Caco-2 (cell line): ENCODE data around the gene NUDC. TPM values are rescaled to one million over a fixed set of nuclear protein-coding genes. Genes with fewer than 3 reads are reported as not detected.

Source experiments
- BruUV-seq: library from RNA; stranded (reverse); fragments of 400-500 nt; replicated peaks from 2 replicates; lab custom pipeline; 2021; lab: Mats Ljungman, UMichigan
- CTCF ChIA-PET: fragments of 300-600 bp; sonication (Branson Sonifier 250); formaldehyde crosslinking; loops from one replicate; lab custom pipeline; 2022; ENCODE audit warnings: antibody characterized with exemption; lab: Charles Lee
- POLR2A ChIA-PET: fragments of 300-600 bp; sonication (Branson Sonifier 250); formaldehyde crosslinking; loops from one replicate; lab custom pipeline; 2022; ENCODE audit warnings: antibody characterized with exemption; lab: Charles Lee
- DNase-seq, 2 experiments: peaks; one replicate each; pipeline versions ENCODE4 v3.0.0 to v3.0.0-alpha.2; 2020 to 2022
- H3K27me3 ChIP-seq: replicated peaks from 2 replicates; pipeline ENCODE4 v1.6.0; 2011; ENCODE audit warnings: low read length; ENCODE audit not compliant: control insufficient read depth, insufficient read depth
- H3K36me3 ChIP-seq: 2 replicates; pipeline ENCODE4 v1.5.1; 2011; ENCODE audit warnings: low read length; ENCODE audit not compliant: control insufficient read depth, insufficient read depth
- H3K4me1 ChIP-seq: fragments of 250-450 bp; sonication (Bioruptor Pico); 2 replicates; pipeline ENCODE4 v1.5.1; 2020; ENCODE audit warnings: mild to moderate bottlenecking
- H3K4me3 ChIP-seq: 2 replicates; pipeline ENCODE4 v1.5.1; 2011; ENCODE audit warnings: low read depth, mild to moderate bottlenecking, control low read depth, low read length
- H3K9me3 ChIP-seq: fragments of 250-450 bp; sonication (Bioruptor Pico); 2 replicates; pipeline ENCODE4 v1.5.1; 2020; ENCODE audit warnings: mild to moderate bottlenecking, moderate library complexity
- H3K27ac Mint-ChIP-seq: one replicate; pipeline ENCODE4 v1.8.0; 2022; ENCODE audit warnings: mixed read lengths; ENCODE audit not compliant: unreplicated experiment
- H3K27me3 Mint-ChIP-seq: one replicate; pipeline ENCODE4 v1.8.0; 2022; ENCODE audit warnings: mixed read lengths; ENCODE audit not compliant: insufficient read depth, unreplicated experiment
- H3K36me3 Mint-ChIP-seq: one replicate; pipeline ENCODE4 v1.8.0; 2022; ENCODE audit warnings: mild to moderate bottlenecking, mixed read lengths; ENCODE audit not compliant: insufficient read depth, unreplicated experiment
- H3K4me1 Mint-ChIP-seq: one replicate; pipeline ENCODE4 v1.8.0; 2022; ENCODE audit warnings: low read depth, mixed read lengths; ENCODE audit not compliant: unreplicated experiment
- H3K4me3 Mint-ChIP-seq: one replicate; pipeline ENCODE4 v1.8.0; 2022; ENCODE audit warnings: mild to moderate bottlenecking, moderate library complexity, mixed read lengths; ENCODE audit not compliant: unreplicated experiment
- H3K9me3 Mint-ChIP-seq: one replicate; pipeline ENCODE4 v1.8.0; 2022; ENCODE audit warnings: mixed read lengths; ENCODE audit not compliant: unreplicated experiment
- CTCF ChIP-seq, 2 experiments: fragments of 200-600 bp in 1 of 2; IDR thresholded peaks; 1 replicate in 1 of 2; 2 replicates in 1 of 2; pipeline versions ENCODE4 v1.5.1 to v1.8.0; 2011 to 2022; ENCODE audit warnings: antibody characterized with exemption in 1 of 2, control low read depth in 1 of 2, inconsistent platforms in 1 of 2, low read depth in 1 of 2, low read length in 1 of 2, mild to moderate bottlenecking in 1 of 2, moderate library complexity in 1 of 2; ENCODE audit not compliant: insufficient read depth in 1 of 2, severe bottlenecking in 1 of 2, unreplicated experiment in 1 of 2
- intact Hi-C: fragments of 100-400 bp; cut with micrococcal nuclease; formaldehyde crosslinking; loops from one replicate; pipeline ENCODE4 v1.10.0; 2022; ENCODE audit not compliant: unreplicated experiment
- total RNA-seq: library from RNA; stranded (reverse); gene quantifications from 2 replicates; pipeline ENCODE4 v1.2.3, GENCODE V29; 2022

NUDC gene
- total RNA-seq, 1 experiment from 2014 or later: 81.3 TPM

GRCh38 chr1:26991310-26992116 lies 70.0 kb downstream of the NUDC start:
- Histone ChIP-seq H3K4me3 (no peak overlapping the region), H3K36me3 (no peaks in the 10 kb centered on the region), H3K27me3 (no peaks in the 10 kb centered on the region), H3K9me3 (no peaks in the 10 kb centered on the region), H3K4me1 (peaks cover 43% of the 10 kb centered on the region)
- TF ChIP-seq CTCF (IDR thresholded peaks at IDR 0.05; ENCODE audit: insufficient read depth in 1 of 2, low read depth in 1 of 2, low read length in 1 of 2, severe bottlenecking in 1 of 2, unreplicated experiment in 1 of 2): no peak
- Mint-ChIP-seq H3K4me3 (peak overlapping the region; percentile 61), H3K4me1 (peaks cover 17% of the 10 kb centered on the region), H3K36me3 (peaks cover 40% of the 10 kb centered on the region), H3K27me3 (no peaks in the 10 kb centered on the region), H3K27ac (peak overlapping the region; percentile 96), H3K9me3 (peaks cover 7% of the 10 kb centered on the region)
- no peak for DNase-seq
- BruUV-seq: no TSS peak
- intact Hi-C loops: loop anchor here (2.0 to 5.0 kb wide), 2 partner anchors 25 to 294 kb away; partner anchors contain the start of gene ARID1A
- ChIA-PET POLR2A (interaction anchor here (0.5 kb wide), 1 partner anchor 21 kb away, joined by 3 read pairs; no protein-coding TSS in a partner anchor), CTCF (interaction anchor here (2.8 kb wide), 1 partner anchor 25 kb away, joined by 11 read pairs; no protein-coding TSS in a partner anchor)

- peaks cover 17% of the 10 kb centered on the region for H3K4me1 Mint-ChIP-seq
- POLR2A ChIA-PET: interaction anchor here (0.5 to 1.9 kb wide), 11 partner anchors 11 to 1079 kb away, joined by 3 to 15 read pairs (median 7); partner anchors contain the start of genes GPATCH3, GPN2, NR0B2 and TENT5B
- peaks cover 7% of the 10 kb centered on the region for H3K9me3 Mint-ChIP-seq
- CTCF ChIA-PET: interaction anchor here (0.6 to 2.8 kb wide), 5 partner anchors 15 to 51 kb away, joined by 3 to 11 read pairs (median 4); no protein-coding TSS in a partner anchor
- BruUV-seq: no TSS peak
- Histone ChIP-seq H3K27me3 (no peaks in the 10 kb centered on the region), H3K9me3 (no peaks in the 10 kb centered on the region), H3K4me1 (peaks cover 56% of the 10 kb centered on the region), H3K4me3 (peak within 1 kb of the TSS; percentile 83), H3K36me3 (peaks cover 2% of the 10 kb centered on the region; the same call in 1 of the 2 replicates)
- peak; percentile 91 for DNase-seq
- intact Hi-C loops: loop anchor here (5.0 kb wide), 1 partner anchor 296 kb away; the partner anchor contains the start of gene ARID1A
- H3K27ac Mint-ChIP-seq: peak within 1 kb of the TSS; percentile 87
- peaks cover 44% of the 10 kb centered on the region for H3K36me3 Mint-ChIP-seq
- H3K4me3 Mint-ChIP-seq: peak within 1 kb of the TSS; percentile 76
- no peak for TF ChIP-seq CTCF (IDR thresholded peaks at IDR 0.05; ENCODE audit: insufficient read depth in 1 of 2, low read depth in 1 of 2, low read length in 1 of 2, severe bottlenecking in 1 of 2, unreplicated experiment in 1 of 2)
- no peaks in the 10 kb centered on the region for H3K27me3 Mint-ChIP-seq
These were observed 71.9 kb downstream of the NUDC start, which contains the start of gene TRNP1 for GRCh38 chr1:26993237-26994019. TRNP1 (plus strand) TSS chr1:26993692; CDS start chr1:26993787, 95 bp downstream.
